Urothelium cell line (cell line): ENCODE data around the gene SLC37A2.

Experiments
- DNase-seq: peaks from one replicate; pipeline ENCODE4 v3.0.0; 2011; ENCODE audit warnings: low spot score, mixed read lengths
- FAIRE-seq: peaks from 2 replicates; lab custom pipeline; 2011; peaks lifted over from hg19 to GRCh38; lab: Jason Lieb, UNC

SLC37A2 gene

GRCh38 chr11:125102025-125102424 is 38.9 kb downstream of the SLC37A2 start:
- no peak for DNase-seq
- FAIRE-seq: no peak

DNA sequence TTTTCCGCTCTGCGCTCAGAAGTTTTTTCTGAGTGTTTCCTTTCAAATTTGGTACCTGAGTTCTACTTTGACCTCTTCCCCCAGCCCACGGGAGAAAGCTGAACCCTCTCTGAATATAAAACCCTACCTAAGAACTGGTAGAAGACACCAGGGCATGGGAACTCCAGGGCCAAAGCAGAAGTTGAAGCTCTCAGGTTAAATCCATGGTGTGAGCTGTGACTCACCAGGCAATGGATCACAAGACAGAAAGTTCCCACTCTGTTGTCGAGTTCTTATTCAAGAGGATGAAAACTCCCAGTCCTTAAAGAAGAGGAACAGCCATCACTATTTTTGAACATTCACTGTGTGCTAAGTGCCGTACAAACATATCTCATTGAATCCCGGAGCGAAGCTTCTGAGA is 39.4 kb downstream of the SLC37A2 start:
- no peak for DNase-seq

GRCh38 chr11:125105926-125106325 is 42.8 kb downstream of the SLC37A2 start:
- no peak for DNase-seq
- FAIRE-seq: no peak

More for the DNA sequence above, 39.4 kb downstream of the SLC37A2 start:
- FAIRE-seq: no peak

DNA sequence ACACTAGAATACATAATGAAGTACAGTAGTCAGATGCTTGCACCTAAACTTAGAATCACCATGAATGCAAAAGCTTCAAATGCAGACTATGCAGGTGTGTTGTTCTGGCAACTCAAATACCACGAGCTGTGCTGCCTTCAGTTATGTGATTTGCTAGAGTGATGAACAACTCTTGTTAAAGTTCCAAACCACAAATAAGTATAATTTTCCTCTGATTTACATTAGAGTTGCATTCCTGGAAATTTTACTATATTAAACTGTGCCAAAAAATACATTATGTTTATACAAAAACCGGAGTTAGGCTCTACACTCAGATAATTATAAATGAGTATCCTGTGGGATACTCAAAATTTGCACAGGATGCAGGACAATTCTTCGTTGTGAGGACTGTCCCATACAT is 45.4 kb downstream of the SLC37A2 start:
- DNase-seq (no peak), FAIRE-seq (no peak)

DNA sequence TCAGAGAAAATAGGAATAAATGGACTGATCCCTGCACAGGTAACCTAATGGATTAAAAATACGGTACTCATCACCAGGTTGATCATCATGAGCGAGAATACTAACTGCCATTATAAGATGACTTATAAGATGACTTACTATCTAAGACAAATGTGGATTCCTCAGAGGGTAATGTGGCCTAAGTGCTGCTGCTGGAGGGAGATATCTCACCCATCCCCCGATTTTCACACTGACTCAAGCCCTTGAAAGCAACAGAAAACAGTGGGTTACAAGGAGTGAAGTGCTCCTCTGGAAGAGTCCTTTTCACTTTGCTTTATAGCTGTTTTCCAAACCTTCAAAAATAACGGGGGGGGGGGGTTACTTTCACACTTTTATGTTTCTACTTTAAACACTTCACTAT is 47.4 kb downstream of the SLC37A2 start:
- no peak for FAIRE-seq

DNA sequence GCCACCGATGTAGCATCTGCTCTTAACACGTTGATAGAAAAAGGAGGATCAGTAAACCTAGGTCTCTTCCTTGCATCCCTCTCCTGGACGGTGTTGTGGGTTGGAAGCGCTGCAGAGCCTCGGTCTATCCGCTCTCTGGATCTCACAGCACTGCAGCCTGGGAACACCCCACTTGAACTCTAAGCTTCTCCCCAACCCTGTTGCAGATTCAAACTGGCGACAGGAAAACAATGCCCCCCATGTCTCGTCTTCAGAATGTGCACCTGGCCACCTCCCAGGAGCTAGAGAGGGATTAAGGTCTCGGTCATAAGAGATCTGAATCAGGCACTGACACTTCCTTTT is 47.9 kb downstream of the SLC37A2 start:
- FAIRE-seq: no peak

More for the DNA sequence above, 47.4 kb downstream of the SLC37A2 start:
- no peak for DNase-seq

GRCh38 chr11:125111343-125112207 is 48.5 kb downstream of the SLC37A2 start, which contains the start of gene TMEM218:
Gene TMEM218, minus strand, starts transcription at chr11:125111626. Its CDS starts 9,385 bp downstream, at chr11:125102241.
- peak; percentile 92 for FAIRE-seq

More for the DNA sequence above, 47.9 kb downstream of the SLC37A2 start:
- peak; percentile 17 for DNase-seq

DNA sequence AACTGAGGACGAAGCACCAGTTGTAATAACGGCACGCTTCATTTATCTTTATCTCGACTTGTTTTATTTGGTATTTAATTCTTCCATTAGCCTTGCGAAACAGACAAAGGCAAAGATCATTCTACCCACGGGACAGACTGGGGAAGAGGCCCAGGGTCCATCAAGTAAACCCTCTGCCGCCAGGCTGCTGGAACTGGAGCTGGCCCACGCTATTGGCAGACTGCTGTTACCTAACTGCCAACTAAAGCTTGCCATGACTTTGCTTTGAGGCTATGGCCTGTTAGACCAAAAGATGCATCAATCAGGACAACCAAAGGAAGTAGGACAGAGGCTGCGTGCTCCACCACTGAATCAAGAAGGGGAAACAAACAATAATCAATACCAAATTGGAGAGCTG is 49.1 kb downstream of the SLC37A2 start:
- no peak for DNase-seq
- FAIRE-seq: no peak

More at GRCh38 chr11:125111343-125112207, 48.5 kb downstream of the SLC37A2 start, which contains the start of gene TMEM218:
- peak; percentile 94 for DNase-seq

DNA sequence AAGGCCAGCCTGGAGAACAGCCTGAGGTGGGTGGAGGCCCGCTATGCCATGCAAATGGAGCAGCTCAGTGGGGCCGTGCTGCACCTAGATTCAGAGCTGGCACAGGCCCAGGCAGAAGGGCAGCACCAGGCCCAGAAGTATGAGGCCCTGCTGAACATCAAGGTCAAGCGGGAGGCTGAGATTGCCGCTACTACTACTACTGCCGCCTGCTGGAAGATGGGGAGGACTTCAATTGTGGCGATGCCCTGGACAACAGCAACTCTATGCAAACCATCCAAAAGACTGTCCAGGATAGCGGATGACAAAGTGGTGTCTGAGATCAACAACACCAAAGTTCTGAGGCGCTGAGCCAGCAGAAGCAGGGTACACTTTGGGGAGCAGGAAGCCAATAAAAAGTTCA is 51.4 kb downstream of the SLC37A2 start:
- FAIRE-seq: no peak
- DNase-seq: no peak

GRCh38 chr11:125117429-125117828 is 54.3 kb downstream of the SLC37A2 start:
- FAIRE-seq: no peak
- DNase-seq: no peak

- no peak for FAIRE-seq
Measured at GRCh38 chr11:125123194-125123946, 60.3 kb downstream of the SLC37A2 start.

DNA sequence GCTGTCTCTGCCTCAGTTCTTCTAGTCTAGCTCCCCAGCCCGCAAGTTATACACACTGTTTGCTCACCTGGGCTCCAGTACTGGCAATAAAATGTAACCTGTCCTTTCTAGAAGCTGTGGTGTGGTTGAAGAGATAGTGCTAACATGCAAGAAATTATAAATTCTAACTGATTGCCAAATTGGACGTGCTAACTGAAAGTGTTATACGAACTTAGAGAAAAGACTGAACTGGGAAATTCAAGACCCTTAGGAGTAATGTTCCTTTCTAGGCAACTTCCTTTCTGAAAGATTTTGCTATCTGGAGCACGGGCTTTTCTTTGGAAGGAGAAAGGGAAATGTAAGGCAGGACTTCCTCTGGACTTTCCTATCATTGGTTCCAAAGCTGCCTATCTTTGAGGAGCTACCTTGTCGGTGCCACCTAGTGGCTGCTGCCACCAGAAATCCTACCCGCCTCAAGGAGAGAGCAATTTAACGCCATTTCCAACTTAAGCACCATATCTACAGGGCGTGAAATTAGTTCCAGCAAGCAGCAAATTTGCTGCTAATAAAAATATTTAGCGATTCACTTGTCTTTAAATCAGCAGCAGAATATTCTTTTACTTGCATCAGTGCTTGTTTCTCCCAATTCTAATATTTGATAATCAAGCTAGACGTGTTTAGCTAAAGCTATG is 61.0 kb downstream of the SLC37A2 start:
- FAIRE-seq: no peak
- peak; percentile 28 for DNase-seq

More at GRCh38 chr11:125123194-125123946, 60.3 kb downstream of the SLC37A2 start:
- DNase-seq: no peak

DNA sequence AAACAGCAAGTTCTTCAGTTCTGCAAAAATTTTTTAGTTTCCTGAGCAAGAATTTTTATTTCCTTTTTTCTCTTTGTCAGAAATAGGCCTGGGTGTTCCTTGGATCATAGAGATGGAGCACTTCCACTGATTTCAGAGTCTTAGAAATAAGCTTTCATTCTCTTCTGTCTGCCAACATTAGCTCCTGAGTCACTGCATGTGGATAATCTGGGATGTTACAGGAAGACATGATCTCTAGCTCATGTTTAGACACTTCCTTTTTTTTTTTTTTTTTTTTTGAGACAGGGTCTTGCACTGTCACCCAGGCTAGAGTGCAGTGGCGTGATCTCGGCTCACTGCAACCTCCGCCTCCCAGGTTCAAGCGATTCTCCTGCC is 61.5 kb downstream of the SLC37A2 start:
- FAIRE-seq (no peak), DNase-seq (no peak)

- no peak for DNase-seq
- no peak for FAIRE-seq
Measured at GRCh38 chr11:125128450-125128849, 65.3 kb downstream of the SLC37A2 start.

DNA sequence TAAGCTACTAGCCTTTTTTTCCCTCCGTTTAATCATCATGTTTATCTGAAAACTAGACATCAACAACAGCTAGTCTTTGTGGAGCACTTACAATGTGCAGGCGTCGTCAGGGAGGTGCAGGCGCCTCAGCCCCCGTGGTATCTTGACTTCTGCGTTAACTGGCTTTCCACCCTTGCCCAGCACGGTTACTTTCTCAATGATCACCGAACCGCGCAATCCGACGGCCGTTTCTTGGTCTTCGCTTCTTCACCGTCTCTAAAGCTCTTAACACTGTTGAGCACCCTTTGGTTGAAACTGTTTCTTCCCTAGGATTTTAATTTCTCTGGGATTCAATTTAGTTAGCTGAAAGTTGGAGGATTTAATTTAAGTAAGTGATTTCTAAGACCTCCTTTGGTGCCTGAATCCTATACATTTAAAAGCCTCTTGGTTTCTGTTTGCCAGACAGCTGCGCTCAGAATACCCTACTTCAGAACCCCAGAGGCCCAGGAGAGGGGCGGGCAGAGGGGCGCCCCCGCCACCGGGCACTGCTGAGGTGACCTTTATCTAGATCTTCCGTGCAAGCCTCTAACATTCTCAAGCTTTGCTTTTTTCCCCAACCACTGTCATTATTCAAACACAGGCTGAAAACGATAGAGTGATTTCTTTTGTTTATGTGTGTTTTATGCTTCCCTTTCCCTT is 66.3 kb downstream of the SLC37A2 start:
- FAIRE-seq (no peak), DNase-seq (no peak)

DNA sequence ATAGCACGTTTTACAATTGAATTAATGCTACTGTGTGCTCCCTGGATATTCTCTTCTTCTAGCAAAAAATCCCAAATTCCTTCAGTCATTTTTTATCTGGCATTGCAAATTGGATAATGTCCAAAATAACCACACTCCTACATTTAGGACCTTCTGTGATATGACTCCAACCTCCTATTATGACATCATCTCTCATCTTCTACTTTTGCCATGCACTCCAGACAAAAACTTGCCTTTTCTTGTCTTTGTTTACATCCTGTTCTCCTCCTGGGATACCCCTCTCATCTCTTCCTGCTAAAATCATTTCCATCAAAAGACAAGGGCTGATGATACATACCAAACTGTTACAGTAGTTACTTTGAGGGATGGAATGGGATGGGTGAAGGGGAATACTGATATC is 69.0 kb downstream of the SLC37A2 start:
- DNase-seq: no peak
- FAIRE-seq: no peak

DNA sequence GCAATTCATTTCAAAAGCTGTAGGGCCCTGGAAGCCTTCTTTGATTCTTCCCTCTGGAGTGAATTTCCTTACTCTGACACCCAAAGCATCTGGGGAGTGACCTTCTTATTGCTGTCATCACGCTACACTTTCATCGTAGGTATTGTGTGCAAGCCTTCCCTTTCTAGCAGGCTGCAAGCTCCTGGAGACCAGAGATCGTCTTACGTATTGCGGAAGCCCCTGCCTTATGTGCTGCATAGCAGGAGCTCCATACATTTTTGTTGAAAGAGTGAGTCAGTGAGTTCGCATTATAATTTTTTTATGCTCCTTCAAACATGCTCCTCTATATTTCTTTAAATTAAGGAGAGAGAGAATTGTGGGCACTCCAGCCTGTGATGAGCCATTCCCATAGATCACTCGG is 69.5 kb downstream of the SLC37A2 start:
- DNase-seq (no peak), FAIRE-seq (no peak)

DNA sequence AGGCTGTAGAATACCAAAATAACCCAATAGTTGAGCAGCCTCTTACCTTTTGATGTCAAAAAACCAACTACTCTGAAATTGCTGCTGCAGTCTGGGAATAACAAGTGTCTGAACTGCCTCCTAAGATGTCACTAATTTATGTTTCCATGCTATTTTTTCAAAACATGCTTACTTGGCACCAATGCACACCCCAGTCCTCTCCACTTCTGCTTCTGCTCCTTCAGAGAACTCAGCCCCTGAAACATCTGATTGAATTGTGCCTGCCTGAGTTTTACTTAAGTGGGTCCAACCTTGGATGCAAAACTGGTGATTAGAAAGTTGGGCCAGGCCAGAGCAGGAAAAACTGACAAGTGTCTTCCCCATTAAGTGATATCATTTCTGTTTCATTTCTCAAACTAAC is 72.9 kb downstream of the SLC37A2 start:
- FAIRE-seq: no peak
- no peak for DNase-seq

- DNase-seq (no peak), FAIRE-seq (no peak)
Measured at GRCh38 chr11:125138966-125139365, 75.9 kb downstream of the SLC37A2 start.

DNA sequence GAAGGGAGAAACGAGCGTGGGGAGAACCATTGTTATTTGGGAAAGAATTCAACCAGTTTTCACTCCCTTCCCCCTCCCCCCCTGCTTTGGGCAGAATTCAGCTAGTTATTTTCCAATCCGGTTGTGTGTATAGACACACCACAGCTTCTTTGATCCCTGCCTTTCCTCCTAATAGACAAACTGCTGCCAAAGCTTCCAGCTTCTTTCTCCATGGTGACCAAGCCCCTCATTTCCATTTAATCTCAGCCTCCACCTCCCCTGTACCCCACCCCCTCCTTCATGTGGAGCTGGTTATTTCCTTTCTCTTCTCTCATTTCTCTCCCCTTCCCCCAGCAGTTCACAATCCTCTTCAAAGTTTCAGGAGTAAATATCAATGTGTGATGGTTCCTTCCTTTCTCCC is 76.7 kb downstream of the SLC37A2 start:
- no peak for DNase-seq
- FAIRE-seq: no peak
